Tongue (tissue), 2 donors: ENCODE results near the gene SARDH. TPM values are rescaled to one million over a fixed set of nuclear protein-coding genes. Genes with fewer than 3 reads are reported as not detected.

Experiments used
- DNase-seq: peaks from one replicate; pipeline ENCODE4 v3.0.0-alpha.2; 2015
- total RNA-seq: library from RNA; depleted of rRNA; stranded (reverse); fragments of >200 nt; gene quantifications from one replicate; pipeline ENCODE4 v1.2.3, GENCODE V29; 2014

The SARDH gene, protein sequence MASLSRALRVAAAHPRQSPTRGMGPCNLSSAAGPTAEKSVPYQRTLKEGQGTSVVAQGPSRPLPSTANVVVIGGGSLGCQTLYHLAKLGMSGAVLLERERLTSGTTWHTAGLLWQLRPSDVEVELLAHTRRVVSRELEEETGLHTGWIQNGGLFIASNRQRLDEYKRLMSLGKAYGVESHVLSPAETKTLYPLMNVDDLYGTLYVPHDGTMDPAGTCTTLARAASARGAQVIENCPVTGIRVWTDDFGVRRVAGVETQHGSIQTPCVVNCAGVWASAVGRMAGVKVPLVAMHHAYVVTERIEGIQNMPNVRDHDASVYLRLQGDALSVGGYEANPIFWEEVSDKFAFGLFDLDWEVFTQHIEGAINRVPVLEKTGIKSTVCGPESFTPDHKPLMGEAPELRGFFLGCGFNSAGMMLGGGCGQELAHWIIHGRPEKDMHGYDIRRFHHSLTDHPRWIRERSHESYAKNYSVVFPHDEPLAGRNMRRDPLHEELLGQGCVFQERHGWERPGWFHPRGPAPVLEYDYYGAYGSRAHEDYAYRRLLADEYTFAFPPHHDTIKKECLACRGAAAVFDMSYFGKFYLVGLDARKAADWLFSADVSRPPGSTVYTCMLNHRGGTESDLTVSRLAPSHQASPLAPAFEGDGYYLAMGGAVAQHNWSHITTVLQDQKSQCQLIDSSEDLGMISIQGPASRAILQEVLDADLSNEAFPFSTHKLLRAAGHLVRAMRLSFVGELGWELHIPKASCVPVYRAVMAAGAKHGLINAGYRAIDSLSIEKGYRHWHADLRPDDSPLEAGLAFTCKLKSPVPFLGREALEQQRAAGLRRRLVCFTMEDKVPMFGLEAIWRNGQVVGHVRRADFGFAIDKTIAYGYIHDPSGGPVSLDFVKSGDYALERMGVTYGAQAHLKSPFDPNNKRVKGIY
- total RNA-seq = 8.0 TPM

GRCh38 chr9:133737774-133738639, at the start of gene SARDH:
Gene SARDH, minus strand, starts transcription at chr9:133738352. Its CDS starts 4,179 bp downstream, at chr9:133734173.
- DNase-seq = peak; percentile 79

DNA sequence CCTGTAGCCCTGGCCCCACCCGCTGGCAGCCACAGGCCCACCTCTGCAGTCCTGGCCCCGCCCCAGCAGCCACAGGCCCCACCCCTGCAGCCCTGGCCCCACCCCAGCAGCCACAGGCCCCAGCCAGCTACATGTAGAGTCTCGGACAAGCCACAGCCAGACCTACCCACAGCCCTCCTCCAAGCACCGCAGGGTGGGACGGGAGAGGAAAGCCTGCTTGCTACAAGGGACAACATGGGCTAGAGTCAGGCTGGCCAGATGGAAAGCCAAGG, 49.5 kb upstream of the SARDH start:
- DNase-seq = peak; percentile 33

GRCh38 chr9:133786907-133787753, 49.0 kb upstream of the SARDH start:
- DNase-seq = no peak

DNA sequence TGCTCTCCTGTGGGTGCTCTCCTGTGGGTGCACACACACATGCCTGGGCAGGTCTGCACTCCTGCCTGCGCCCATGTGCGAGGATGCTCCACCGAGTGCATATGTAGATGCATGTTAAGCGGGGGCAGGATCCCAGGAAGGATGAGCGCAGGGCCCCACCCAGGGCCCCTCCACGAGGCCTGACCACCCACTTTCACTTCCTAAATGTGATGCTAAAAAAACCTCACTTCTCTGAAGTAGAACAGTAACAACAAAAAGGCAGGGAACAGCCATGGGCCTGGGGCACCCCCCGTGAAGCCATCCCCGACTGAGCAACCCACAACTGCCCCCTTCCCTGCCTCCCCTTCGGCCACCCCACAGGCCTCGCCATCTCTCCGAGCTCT, 48.2 kb upstream of the SARDH start:
- DNase-seq = no peak

GRCh38 chr9:133785753-133786370, 47.7 kb upstream of the SARDH start:
- DNase-seq = no peak

- no peak for DNase-seq
Observed at GRCh38 chr9:133784731-133785561, 46.8 kb upstream of the SARDH start.

GRCh38 chr9:133783331-133783731, 45.2 kb upstream of the SARDH start:
- DNase-seq = no peak

DNA sequence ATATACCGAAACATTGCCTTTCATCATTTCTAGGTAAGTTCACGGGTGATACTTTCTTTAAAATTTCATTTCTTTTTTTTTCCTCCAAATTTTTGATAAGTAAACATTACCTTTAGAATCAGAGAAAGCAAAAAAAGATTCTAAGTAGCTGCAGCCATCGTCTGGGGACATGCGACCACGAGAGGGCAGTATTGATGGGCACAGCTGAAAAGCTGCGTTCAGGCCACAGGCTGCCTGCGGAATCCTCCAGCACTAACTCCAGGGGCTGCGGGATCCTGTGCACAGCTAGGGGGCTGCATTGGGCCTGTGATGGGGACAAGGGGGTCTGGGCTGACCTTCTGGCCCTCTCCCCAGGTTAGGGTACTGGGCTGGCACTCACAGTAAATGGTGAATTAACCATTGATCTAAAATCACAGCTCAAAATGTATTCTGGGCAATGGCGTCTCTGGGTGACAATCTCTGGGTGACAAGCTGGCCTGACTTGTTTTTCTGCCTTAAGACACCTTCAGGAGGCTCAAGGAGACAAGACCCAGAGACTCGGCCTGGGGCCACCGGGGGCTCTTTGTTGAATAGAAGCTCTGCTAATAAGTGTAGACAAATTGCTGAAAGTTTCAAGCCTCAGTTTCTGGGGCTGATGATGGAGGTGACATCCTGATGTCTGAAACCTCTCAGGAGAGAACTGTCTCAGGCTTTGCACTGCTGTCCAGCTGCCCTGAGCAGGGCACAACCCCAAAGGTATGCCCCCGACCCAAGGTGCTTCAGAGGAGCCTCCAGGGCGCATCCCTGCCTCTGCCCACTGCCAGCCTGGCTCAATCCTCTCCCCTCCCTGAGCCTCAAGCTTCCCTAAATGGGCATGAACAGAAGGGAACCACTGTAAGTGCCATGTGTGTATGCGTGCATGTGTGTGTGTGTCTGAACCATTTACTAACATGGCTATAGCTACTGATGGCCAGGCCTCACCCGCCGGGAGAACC, 44.3 kb upstream of the SARDH start:
- peak; percentile 90 for DNase-seq

DNA sequence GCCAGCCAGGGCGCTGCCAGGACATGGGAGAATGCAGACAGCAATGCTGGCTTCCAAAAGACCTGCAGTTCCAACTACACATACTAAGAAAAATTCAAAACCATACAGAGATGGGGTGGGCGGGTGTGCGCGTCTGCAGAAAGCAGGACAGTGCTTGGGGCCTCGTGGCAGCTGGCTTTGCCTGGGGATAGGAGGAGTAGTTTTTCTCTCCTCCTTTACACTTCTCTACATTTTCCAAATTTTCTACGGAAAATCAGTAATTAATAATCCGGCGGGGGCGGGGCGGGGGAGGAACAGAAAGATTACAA, 43.6 kb upstream of the SARDH start:
- DNase-seq = no peak

DNA sequence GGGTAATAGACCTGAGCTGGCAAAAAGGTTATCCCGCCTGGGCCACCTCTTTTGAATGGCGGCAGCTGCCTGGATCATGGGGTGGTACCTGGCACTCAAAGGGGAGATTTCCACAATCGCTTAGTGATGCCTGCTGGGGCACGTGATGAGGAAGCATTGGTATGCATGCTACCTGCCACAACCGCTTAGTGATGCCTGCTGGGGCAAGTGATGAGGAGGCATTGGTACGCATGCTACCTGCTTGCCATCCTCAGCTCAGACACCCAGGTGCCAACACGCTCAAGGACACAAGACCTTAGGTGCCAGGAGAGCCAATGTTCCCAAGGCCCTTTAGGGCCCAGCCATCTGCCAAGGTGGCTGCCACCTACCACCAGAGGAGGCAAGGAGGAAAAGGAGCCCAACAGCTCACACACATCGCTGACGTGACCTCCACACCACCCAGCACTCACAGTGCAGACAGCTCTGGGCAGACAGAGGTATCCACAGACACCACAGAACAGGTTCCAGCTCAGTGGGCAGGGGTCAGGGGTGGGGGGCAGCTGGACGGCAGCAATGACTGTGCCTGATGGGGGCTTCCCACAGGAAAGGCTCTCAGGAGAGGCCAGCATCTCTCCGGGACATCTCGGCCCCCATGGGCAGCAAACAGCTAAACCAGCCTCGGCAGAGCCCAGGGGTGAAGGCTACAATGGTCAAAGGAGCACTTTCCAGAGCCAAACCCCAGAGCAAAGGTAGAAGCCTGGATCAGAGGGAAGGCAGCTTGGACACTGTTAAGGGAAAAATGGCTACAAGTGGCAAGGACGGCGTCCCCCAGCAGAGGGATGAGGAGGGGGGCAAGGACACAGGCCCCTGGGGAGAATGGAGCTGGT, 43.0 kb upstream of the SARDH start:
- DNase-seq = no peak

- no peak for DNase-seq
Observed at GRCh38 chr9:133780404-133780945, 42.3 kb upstream of the SARDH start.

DNA sequence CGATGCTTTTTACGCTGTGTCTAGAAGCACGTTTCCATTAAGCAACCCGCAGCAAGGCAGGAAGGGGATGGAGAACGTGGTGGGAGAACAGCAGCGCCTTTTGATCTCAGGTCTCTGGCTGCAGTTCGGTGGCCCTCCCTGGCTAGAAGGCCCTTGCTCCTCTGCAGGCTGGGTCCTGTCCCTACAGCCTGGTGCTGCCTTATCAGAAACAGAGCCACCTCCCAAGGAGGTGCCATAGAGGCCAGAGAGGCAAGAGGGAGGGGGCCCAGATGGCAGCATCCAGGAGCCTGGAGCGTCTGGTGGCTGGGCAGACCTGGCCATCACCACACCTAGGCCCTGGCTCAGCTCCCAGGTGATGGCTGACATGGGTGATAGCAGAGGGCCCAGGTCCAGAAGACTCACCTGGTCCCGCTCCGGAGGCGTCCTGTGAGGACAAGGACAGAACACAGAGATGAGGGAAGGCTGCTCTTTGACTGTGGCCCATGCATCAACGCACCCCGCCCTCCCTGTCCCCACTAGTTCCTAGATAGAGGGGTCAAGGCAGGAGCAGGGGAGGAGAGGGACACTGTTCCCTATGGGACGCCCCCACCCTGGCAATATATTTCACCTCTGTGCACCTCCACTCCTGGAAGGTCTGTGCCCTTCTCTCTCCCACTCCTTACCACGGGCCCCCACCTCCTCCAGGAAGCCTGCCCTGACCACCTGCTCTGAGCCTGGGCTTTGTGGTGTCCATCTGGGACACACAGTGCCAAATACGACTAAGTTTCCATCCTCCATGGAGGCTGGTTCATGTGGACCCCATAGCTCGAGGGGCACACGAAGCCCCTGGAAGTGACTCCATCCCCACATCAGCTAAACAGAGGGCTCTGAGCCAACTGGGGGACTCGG, 41.6 kb upstream of the SARDH start:
- DNase-seq = no peak

- DNase-seq = no peak
Observed at GRCh38 chr9:133779081-133779480, 40.9 kb upstream of the SARDH start.

DNA sequence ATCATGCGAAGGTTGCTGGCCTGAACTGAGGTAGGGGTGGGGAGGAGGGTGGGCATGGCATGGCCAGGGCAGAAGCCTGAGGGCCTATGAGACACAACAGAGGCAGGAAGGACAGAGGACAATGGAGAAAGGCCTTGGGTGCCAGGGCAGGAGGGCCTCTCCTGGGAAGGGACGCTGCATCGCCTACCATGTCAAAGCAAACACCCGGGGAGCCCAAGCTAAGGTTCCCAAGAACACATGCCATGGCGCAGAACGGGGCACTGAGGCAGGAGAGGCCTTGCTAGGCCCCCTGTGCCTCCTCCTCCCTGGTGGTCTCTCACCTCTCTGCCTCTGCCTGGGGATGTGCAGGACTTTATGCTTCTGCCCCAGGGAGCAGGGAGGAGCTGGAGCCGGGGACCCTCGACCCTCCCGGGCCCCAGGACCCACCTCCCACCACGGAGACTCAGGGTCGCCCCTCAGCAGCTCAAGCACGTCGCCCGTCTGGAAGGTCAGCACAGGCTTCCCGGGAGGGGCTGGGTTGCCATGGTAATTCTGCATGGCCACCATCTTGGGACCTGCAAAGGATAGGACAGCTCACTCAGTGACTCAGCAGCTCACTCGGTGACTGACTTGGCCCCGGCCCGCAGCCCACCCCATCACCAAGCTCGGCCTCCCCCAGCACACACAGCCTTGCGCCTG, 40.3 kb upstream of the SARDH start:
- DNase-seq = no peak

GRCh38 chr9:133777871-133778270, 39.7 kb upstream of the SARDH start:
- no peak for DNase-seq
